GM21447 (cell line): ENCODE results near the gene NCOA7.
A peak's percentile ranks its signal among the peaks of the same experiment; 100 is the strongest.
"Not testable (repeated sequence)": the region's sequence is repeated elsewhere in the genome, so short reads cannot be mapped to it uniquely, and the experiment has no call there.

Experiments used
- ATAC-seq: cut with Tn5 transposase; IDR thresholded peaks from one replicate; pipeline ENCODE4 v1.9.1; 2021; ENCODE audit not compliant: unreplicated experiment

Gene NCOA7

DNA sequence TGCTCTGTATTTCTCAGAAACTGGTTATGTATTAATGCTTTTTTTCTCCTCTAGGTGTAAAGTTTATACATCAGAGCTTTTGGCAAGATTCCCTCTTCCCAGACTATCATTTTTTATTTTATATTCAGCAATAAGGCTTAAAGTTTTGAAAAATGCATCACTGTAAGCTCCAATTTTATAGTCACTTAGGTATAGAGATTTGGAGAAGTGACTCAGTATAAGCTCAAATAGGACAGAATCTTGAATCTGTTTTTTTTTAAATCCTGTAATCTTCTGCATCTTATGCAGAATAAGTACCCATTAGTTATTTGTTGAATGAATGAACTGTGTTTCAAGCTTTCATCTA, 1.0 kb downstream of the NCOA7 start:
- ATAC-seq, result no peak

DNA sequence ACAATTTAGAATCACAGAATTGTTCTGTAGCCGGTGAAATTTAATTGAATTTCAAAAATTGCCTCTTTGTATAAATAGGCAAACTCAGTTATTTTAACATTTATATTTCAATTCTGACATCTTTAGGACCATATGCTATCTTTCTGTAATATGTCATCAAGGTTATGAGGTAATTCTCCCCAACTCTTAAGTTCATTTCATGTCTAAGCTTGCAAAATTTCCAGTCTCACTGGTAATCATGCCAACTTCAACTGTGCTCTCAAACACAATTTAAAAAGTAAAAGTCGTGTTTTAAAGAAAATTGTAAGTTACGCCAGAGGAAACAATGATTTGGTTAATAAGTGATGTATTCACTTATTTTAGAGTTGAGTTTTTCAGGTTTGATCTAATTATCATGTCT, 1.4 kb downstream of the NCOA7 start:
- ATAC-seq, result no peak

GRCh38 chr6:125792680-125793079, 1.9 kb downstream of the NCOA7 start:
- ATAC-seq, result no peak

GRCh38 chr6:125793280-125793679, 2.5 kb downstream of the NCOA7 start:
- ATAC-seq, result no peak

DNA sequence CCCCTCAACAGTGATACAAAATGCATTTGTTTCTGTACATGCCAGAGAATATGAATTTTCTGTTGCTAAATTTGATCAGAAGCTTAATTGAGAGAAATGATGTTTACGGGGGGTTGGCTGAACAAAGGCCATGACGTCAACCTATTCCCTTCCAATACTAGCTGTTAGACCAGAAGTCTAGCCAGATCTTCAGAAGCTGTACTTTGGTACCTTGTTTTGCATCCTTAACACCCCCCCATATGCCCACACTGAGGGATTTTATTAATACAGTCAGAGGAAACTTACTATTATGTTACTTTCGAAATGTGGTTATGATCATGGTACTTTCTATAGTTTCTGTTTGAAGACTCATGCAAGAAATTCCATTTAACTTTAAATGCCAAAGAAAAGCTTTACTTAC, 3.1 kb downstream of the NCOA7 start:
- ATAC-seq, result no peak

DNA sequence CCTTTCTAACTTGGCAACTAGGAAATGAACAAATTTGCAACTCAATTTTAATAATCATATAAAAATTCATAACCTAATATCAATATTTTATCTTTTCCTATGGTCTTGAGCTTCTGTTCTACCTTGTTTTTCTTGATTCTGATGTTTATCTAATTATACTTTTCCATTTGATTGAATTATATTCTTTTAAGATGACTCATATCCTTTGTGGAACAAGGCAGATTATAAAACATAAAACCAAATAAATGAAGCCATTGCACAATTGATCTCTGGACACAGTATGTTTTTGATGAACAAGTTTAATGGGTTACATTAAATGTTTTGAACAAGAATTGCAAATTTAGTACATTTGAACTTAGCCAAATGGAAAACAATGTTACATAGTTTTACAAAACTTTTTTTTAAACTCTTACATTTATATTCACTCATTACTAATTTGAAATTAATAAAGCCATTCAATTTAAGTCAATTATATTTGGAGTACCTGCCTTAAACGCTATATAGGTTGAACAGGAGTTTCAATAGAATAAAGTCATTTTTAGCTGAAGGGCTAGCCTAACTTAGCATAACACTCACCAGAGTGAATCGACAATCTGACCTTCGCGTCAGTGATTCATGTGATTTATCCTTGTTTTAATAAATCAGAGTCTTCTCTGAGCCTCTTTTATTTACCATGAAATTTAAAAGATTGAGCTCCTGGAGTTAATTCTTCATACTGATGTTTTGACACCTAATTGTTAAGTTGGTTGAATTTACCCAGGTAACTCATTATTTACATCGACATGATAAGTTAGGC, 3.8 kb downstream of the NCOA7 start:
- ATAC-seq, result no peak

GRCh38 chr6:125795301-125795700, 4.5 kb downstream of the NCOA7 start:
- ATAC-seq, result no peak

DNA sequence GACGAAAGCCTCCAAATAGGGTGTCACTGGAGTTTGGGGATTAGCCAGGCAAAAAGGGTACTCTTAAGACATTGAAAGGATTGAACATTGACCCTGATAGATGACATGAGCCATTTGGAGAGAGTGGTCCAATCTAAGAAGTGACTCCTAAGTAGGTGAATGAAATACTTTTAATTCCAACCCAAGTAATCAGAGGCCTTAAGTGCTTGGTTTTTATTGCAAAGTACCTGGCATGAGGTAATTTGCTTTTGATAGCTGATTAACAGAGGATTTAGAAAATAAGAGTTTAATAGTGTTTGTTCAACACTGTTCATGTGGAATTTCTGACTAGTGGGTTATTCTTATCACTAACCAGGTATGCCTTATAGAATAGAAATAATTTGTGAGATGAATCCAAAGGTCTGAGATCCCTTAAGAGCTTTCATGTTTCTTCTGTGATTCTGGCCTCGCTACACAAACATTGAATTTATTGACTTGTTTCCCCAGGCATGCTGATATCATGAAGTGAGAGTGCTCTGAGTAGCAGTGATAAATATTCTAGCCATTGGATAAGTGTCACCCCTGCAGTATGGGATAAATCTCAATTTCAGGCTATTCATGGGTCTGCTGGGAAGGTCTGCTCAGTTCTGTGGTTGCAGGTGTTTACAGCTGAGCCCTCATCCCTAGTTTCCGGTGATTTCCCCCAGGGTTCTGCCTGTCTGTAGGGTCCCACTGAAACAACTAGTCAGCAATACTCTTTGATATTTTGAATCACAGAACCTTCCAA, 6.5 kb downstream of the NCOA7 start:
- no peak for ATAC-seq

DNA sequence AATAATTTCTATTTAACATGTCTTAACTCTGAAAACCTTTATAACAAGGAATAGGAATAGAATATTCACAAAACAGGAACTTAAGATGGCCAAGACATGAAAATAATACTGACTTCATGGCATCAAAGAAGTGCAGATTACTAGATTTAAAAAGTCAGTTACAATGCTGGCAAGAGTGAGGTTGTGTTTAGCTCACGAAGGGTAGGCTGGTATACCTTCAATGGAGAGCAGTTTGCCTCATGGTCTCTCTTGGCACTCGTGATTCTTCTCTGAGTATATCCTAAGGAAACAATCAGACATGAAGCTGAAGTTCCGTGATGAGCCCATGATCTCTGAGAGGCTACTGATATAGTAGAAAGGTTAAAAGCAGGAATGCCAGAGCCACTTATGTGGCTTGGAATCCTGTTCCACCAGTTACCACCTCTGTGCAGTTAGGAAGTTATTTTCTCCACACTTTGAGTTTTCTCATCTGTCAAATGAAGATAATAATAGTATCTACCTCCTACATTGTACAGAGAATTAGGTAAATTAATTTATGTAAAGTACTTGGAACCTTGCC, 7.2 kb downstream of the NCOA7 start:
- no peak for ATAC-seq

DNA sequence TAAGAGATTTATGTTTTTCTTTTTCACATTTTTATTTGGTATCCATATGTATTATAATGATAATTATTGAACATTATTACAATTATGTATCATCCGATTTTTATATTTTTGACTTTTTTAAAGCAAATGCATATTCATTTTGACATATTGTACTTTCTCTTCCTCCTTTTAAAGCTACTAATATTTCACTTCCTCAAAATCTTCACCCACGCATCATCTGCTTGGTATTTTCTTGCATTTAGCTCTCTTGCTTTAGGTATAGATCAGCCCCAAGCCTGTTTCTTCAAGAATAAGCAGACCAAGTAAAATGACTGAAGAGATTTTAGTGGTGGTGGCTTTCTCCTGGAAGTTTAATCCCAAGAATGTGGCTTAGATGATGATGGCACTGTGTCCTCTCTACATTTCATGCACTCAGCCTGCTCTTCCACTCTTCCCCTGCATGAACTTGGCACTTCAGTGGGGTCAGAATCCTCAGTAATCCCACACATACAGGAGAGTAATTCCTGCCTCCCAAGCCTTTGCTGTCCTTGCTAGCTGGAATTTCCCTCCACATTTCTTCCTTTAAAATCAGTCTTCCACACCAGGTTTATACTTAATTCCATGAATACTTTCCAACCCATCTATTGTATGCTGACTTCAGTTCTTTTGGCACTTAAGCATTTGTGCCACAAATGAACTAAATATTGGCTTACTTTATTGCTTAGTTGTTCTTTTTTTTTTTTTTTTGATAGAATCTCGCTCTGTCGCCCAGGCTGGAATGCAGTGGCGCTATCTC, 8.2 kb downstream of the NCOA7 start:
- peak; percentile 83 for ATAC-seq

DNA sequence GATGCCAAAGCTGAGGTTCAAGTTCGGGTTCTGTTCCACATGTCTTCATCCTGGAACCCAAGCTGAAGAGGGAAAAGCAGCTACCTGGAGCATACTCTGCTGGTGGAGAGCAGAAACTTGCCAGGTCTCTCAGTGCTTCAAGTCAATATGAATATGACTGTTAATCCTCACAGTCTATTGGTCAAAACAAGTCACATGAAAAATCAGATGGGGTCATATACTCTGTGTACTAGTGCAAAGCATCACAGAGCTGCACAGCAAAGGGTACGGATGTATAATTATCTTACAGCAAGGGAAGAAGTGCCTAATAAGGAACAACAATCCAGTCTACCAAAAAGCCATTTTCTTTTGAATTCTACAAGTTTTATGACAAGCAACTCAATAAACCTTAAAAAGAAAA, 11.6 kb downstream of the NCOA7 start:
- no peak for ATAC-seq

GRCh38 chr6:125802943-125803377, 12.2 kb downstream of the NCOA7 start:
- no peak for ATAC-seq

GRCh38 chr6:125804264-125804663, 13.5 kb downstream of the NCOA7 start:
- peak; percentile 54 for ATAC-seq

- ATAC-seq, result not testable (repeated sequence)
These were observed 14.2 kb downstream of the NCOA7 start for GRCh38 chr6:125804866-125805425.

DNA sequence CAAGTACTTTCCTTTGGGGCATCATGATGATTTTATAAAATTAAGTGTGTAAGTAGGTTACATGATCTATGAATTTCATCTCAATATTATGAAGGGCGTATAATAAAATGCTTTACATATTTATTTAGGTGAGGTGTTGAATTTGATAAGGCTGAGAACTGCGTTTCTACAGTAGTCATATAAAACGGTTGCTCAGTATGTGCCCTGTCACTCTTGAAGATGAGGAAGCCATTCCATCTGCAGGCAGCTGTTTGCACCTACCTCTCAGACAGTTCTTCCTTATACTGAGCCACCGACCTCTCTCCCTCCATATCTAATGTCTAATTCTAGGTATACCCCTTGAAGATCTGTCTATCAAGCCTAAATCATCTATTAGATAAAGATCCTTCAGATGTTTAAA, 16.1 kb downstream of the NCOA7 start:
- no peak for ATAC-seq

GRCh38 chr6:125807293-125807692, 16.5 kb downstream of the NCOA7 start:
- ATAC-seq, result no peak

- no peak for ATAC-seq
These were observed 17.3 kb downstream of the NCOA7 start for GRCh38 chr6:125808060-125808459.

DNA sequence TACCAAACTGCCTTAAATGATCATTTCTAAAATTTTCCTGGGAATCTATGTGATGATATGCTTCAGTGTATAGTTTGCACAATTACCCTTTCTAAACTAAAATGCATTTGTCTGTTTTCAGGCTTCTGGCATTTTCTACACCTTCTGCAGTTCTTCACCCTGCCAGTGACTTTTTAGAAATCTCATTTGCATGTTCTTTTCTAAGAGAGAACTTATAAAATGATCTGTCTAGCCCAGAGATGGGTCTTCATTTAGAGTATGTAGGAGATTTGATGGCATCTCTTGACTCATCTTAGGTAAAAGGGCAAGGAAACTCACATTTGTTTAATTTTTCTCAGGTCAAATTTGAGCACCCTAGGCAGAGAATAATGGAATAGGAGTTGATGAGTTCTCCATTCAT, 17.8 kb downstream of the NCOA7 start:
- ATAC-seq, result no peak

DNA sequence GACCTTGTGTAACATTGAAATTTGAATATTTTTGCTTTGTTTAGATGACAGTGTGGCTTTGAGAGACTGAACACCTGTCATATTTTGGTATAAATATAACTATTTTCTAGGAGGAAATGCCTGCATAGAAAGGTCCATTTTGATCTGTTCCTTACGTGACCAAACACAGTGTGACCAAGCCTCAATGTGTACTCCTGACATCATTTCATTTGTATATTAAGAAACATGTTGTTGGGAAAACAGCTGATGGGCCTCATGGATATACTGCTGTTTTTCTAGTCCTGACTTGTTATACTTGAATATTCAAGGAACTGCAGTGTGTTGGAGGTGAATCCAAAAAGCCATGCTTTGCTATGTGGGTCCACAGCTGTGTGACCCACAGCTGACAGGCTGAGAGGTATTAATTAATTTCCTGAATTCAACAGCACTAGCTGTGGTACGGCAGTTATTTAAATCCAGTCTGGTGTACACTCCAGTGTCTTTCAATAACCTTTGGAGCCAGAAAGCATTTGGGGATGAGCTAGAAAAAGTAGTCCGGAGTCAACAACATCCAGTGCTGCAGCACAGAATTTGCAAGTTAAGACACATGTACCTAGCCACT, 18.9 kb downstream of the NCOA7 start:
- ATAC-seq, result no peak

- no peak for ATAC-seq
These were observed 19.7 kb downstream of the NCOA7 start for GRCh38 chr6:125810445-125810844.

DNA sequence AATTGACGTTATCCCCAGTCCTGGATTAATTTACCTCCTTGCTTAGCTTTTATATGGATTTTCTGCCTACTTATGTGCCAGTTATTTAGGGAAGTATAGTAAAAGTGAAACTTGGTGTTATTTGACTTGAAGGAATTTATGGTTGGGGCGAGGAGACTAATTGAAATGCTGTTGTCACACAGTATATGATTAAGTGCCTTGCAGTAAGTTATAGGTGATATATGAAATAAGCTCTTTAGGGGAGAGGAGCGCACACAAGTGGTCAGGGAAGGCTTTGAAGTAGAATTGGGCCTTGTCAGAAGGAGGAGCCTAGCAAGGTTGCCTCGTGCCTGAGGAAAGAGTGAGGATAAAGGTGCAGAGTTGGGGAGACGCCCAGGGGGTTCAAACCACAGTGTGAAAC, 20.5 kb downstream of the NCOA7 start:
- ATAC-seq, result no peak
